NAMALWA (cell line): ENCODE data around the gene GRIK5.
A peak's percentile ranks its signal among the peaks of the same experiment; 100 is the strongest.
"Not testable (repeated sequence)": the region's sequence is repeated elsewhere in the genome, so short reads cannot be mapped to it uniquely, and the experiment has no call there.

Source experiments
- DNase-seq: peaks from one replicate; pipeline ENCODE4 v3.0.0-alpha.2; 2015; ENCODE audit warnings: low spot score

The GRIK5 gene

GRCh38 chr19:42048992-42049391 is 21.0 kb downstream of the GRIK5 start:
- peak; percentile 29 for DNase-seq

GRCh38 chr19:42045575-42045974 is 24.4 kb downstream of the GRIK5 start:
- DNase-seq, result no peak

DNA sequence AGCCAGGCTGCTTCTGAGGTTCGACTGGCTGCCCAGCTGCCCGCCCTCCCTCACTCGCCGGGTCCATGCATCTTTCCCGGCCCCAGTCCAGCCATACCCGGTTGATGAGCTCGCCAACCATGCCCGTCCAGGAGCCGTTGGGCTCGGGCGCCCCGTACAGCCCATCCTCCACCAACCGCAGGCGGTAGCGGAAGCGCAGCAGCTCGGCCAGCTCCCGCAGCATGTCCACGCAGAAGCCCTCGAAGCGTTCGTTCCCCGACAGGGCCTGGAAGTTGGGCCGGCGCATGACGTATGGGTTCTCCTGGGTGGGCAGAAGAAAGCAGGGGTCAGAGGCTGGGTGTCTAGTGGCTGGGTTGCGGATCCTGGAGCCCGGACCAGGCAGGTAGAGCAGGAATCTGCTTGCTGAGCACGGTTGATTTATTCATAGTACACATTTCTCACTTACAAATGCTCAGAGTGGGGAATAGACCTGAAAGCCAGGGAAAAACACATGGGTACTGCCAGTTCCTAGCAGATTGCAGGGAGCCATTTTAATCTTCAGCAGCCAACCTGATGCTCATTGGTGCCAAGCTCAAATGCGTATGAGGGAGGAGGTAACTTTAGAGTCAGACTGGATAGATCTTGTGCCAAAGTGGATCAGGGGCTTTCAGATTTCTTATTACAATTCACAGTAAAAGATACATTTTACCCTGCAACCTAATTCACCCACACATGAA is 27.4 kb downstream of the GRIK5 start:
- DNase-seq, result no peak

GRCh38 chr19:42040491-42040890 is 29.5 kb downstream of the GRIK5 start:
- not testable (repeated sequence) for DNase-seq

DNA sequence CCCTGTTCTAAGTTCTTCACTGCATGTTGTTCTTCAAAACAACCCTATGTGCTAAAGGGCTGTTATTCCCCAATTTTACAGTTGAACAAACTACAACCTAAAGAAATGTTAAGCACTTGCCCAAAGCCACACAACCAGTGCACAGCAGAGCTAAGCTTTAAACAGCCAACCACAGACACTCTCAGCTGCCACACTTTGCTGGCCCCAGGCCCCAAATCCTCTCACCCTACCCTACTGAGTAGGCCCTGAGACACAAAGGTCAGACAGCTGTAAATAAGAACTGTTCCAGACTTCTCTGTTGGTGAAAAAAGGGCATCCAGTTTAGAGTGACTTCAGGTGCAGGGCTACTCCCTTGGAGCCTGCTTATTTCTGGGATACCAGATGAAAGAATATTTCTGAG is 30.0 kb downstream of the GRIK5 start:
- no peak for DNase-seq

DNA sequence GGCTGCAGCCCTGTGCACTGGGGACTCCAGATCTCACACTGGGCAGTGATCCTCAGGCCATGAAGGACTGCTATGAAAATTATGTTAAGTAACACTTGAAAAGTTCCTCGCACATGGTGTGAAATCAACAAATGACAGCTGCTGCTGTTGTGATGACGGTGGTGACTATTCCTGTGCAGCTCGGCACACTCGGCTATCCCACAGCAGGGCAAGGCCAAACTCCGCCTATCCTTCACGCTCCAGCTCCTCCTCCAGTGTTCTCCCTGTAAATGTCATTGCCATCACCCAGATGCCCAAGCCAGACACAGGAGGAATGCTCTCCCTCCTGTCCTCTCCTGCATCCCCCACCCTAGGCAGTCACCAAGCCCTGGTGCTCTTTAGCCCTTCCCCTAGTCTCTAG is 31.3 kb downstream of the GRIK5 start:
- no peak for DNase-seq

GRCh38 chr19:42037649-42038048 is 32.4 kb downstream of the GRIK5 start:
- no peak for DNase-seq

DNA sequence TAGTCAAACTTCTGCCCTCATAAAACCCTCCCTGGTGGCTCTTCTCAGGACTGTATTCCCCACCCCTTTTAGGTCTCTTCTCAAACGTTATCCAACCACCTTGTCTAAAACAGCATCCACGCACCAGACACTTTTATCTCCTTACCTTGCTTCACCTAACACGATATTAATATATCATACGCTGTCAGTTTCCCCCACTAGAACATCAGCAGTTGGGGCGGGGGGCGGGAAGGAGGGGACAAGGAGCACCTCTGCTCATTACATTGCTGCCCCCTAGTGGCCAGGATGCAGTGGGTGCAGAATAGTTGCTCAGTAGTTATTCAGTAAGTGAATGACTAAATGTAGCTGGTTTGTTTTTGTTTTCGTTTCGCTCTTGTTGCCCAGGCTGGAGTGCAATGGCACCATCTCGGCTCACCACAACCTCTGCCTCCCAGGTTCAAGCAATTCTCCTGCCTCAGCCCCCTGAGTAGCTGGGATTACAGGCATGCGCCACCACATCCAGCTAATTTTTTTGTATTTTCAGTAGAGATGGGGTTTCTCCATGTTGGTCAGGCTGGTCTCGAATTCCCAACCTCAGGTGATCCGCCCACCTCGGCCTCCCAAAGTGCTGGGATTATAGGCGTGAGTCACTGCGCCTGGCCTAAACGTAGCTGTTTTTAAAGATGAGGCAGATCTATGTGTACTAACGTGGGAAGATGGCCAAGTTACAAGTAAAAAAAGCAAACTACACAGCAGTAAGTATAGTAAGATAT is 35.2 kb downstream of the GRIK5 start:
- peak; percentile 92 for DNase-seq

DNA sequence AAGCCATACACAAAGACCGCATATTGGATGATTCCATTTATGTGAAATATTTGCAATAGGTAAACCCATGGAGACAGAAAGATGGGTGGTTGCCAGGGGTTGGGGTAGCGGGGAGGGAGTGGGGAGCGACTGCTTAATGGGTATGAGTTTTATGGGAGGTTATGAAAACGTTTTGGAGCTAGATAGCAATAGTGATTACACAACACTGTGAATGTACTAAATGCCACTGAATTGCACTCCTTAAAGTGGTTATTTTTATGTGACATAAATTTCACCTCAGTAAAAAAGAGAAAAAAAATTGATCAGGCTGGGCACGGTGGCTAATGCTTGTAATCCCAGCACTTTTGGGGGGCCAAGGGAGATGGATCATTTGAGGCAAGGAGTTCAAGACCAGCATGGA is 36.6 kb downstream of the GRIK5 start:
- no peak for DNase-seq

- no peak for DNase-seq
These were observed 37.6 kb downstream of the GRIK5 start for GRCh38 chr19:42032431-42032830.

GRCh38 chr19:42030645-42031440 is 39.2 kb downstream of the GRIK5 start:
- no peak for DNase-seq

DNA sequence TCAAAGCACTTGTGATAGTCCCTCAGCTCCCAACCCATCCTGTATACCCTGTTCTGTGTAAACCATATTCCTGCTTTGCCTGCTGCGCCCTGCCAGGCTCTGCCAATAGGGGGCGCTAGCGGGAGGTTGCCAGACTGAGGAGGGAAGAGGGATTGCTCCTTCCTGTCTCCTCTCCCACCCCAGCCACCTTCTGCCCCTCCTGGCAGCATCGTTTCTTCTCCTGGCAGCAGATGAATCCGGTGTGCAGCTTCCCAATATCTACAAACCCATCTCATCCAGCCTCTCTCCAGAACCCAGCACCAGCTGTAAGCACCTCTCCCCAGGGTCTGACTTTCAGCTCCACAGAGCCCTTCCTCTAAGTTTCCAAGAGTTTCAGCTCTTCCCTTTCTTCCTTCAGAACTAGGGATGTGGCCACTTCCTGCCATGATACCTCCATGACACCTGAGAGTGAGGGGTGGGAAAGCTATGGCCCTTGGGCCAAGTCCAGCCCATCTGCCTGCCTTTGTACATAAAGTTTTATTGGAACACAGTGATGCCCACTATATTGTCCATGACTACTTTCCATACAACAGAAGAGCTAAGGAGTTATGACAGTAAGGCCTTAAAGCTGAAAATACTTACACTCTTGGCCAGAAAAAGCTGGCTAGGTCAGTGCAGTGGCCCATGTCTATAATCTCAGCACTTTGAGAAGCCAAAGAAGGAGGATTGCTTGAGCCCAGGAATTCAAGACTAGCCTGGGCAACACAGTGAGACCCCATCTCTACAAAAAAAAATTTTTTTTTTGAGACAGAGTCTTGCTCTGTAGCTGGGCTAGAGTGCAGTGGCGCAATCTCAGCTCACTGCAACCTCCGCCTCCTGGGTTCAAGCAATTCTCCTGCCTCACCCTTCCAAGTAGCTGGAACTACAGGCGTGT is 41.4 kb downstream of the GRIK5 start:
- DNase-seq, result peak; percentile 25

DNA sequence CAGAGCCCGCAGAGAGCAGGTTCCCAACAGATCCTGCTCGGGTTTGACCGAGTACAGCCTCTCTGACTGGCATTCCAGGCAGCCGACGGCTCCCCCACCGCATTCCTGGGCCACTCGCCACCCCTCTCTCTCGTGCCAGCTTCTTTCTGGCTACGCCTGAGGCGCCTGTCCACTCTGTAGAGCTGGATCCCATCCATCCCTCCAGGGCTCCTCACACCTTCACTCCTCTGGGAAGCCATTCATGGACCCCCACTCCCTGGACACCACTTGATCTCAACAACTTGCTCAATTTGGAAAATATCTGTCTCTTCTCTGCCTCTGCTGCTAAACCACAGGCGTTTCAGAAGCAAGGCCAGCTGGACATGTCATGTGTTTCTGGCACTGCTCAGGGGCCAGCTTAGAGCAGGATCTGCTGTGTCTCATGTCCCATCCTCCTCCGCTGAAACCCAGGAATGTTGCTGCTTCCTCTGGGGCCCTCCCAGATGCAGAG is 45.3 kb downstream of the GRIK5 start:
- DNase-seq, result no peak

- no peak for DNase-seq
These were observed 46.1 kb downstream of the GRIK5 start for GRCh38 chr19:42023943-42024260.

GRCh38 chr19:42023121-42023942 is 46.7 kb downstream of the GRIK5 start:
- peak; percentile 73 for DNase-seq

- no peak for DNase-seq
These were observed 47.4 kb downstream of the GRIK5 start for GRCh38 chr19:42022616-42023015.

DNA sequence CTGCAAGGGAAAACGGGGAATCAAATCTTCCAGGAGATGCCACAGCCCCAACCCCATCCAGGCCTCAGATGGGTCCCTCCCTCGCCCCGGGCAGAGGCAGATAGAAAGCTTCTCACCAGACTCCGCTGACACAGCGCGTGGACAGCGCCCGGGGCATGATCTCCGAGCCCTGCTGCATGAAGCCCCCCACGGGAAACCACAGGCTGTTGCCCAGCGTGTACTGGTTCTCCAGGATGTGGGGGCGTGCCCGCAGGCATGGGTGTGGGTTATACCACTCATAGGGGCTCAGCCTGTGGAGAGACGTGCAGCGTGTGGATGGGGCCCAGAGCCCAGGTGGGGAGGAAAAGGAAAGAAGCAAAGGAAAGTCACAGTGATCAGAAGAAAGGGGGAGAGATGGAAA is 48.8 kb downstream of the GRIK5 start:
- no peak for DNase-seq

DNA sequence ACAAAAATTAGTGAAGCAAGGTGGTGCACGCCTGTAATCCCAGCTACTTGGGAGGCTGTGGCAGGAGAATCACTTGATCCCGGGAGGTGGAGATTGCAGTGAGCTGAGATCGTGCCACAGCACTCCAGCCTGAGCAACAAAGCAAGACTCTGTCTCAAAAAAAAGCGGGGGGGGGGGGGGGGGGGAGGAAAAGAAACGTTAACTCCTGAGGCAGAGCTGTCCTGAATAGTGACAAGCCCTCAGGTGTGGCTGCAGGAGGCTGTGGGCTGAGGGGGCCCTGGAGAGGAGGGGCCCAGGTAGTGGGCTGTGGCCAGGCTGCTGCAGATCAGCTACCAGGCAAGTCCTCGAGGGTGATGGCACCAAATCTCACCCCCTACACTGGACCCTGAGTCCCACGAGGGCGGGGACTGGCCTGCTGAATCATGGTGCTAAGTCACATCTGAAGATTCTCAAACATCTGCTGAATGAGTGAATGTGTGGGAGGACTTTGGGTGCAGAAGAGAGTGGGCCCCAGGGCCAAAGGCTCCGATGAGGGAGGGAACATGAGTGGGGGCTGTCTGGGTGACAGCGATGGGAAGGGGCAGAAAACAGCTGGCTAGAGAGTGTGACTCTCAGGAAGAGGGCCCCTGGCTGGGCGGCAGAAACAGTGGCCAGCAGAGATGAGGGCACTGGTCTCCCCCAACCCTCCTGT is 51.4 kb downstream of the GRIK5 start:
- DNase-seq, result no peak

- DNase-seq, result no peak
These were observed 53.0 kb downstream of the GRIK5 start for GRCh38 chr19:42017040-42017439.

DNA sequence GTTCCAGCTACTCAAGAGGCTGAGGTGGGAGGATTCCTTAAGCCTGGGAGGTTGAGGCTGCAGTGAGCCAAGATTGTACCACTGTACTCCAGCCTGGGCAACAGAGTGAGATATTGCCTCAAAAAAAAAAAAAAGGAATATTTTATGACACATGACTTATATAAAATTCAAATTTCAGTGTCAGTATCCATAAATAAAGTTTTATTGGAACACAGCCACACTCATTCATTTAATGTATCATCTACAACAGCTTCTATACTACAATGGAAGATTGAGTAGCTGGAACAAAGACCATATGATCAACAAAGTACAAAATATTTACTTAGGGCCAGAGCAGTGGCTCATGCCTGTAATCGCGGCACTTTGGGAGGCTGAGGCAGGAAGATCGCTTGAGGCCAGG is 57.3 kb downstream of the GRIK5 start:
- not testable (repeated sequence) for DNase-seq
